ENCODE measurements around the gene COL28A1.

Gene COL28A1

DNA sequence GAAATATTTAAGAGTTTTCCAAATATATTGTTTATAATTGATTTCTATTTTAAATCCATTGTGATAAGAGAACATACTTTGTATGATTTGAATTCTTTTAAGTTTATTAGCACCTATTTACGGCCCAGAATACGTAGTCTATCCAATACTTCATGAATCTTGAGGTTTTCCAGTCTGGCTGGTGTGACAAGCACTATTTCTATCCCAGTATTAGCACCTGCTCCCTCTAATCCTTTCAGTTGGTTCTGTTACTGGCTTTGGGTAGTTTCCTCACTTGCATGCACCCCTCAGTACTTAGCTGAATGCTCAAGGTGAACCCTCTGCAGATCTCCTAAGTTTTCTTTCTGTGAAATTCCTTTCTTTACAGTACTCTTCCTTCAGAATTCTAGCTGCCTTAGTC is 186.5 kb downstream of the COL28A1 start:
- no peak overlapping the region for H2AFZ ChIP-seq (ENCODE audit: low read length)
- H3F3A ChIP-seq (ENCODE audit: low read depth) = no peaks in the 10 kb centered on the region
- no peaks in the 10 kb centered on the region for H3K79me2 ChIP-seq (ENCODE audit: insufficient read depth, low read length)
- H3K4me3 ChIP-seq (ENCODE audit: low read length, poor library complexity, severe bottlenecking) = no peak overlapping the region
- no peaks in the 10 kb centered on the region for H4K20me1 ChIP-seq (ENCODE audit: insufficient read depth, low read length, poor library complexity, severe bottlenecking)
- no peaks in the 10 kb centered on the region for H3K4me1 ChIP-seq (ENCODE audit: insufficient read depth, low read length, poor library complexity, severe bottlenecking)
- H3K9me3 ChIP-seq (ENCODE audit: insufficient read depth, low read depth, low read length) = no peaks in the 10 kb centered on the region
- no peaks in the 10 kb centered on the region for H3K36me3 ChIP-seq (ENCODE audit: insufficient read depth, low read length)
- no peak for TF ChIP-seq CTCF (conservative IDR thresholded peaks at IDR 0.05; ENCODE audit: low read length)
- no peak for TF ChIP-seq EZH2phosphoT487 (IDR thresholded peaks at IDR 0.05; ENCODE audit: borderline replicate concordance)
- H3K9ac ChIP-seq (ENCODE audit: low read depth, low read length, poor library complexity, severe bottlenecking) = no peak overlapping the region
- no peaks in the 10 kb centered on the region for H3K9me2 ChIP-seq (replicated peaks; ENCODE audit: low read depth, low read length)
- H3K4me2 ChIP-seq (ENCODE audit: low read depth, low read length, poor library complexity, severe bottlenecking) = no peak overlapping the region
- no peaks in the 10 kb centered on the region for H3K27me3 ChIP-seq (ENCODE audit: insufficient read depth, low read length, poor library complexity, severe bottlenecking)

DNA sequence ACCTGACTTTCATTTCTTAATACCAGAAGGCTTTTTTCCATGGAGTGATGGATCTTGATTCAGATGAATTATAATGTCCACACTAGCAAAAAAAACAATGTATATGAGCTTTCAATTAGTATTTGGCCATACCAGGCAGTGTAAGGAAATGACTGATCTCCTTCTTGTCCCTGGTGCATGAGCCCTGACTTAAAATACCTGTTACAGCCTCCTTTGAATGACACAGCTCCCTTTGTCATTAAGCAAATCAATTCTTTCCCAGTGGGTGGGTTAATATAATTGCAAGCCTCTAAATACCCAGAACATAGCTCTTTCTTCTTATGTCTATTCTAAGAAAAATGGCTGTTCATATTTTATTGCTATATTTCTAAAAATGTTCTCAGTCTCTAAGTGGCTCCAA is 188.6 kb downstream of the COL28A1 start:
- no peaks in the 10 kb centered on the region for H3K79me2 ChIP-seq (ENCODE audit: insufficient read depth, low read length)
- no peak overlapping the region for H3K4me3 ChIP-seq (ENCODE audit: low read length, poor library complexity, severe bottlenecking)
- H4K20me1 ChIP-seq (ENCODE audit: insufficient read depth, low read length, poor library complexity, severe bottlenecking) = no peaks in the 10 kb centered on the region
- no peak for TF ChIP-seq EZH2phosphoT487 (IDR thresholded peaks at IDR 0.05; ENCODE audit: borderline replicate concordance)
- no peak for TF ChIP-seq CTCF (conservative IDR thresholded peaks at IDR 0.05; ENCODE audit: low read length)
- no peaks in the 10 kb centered on the region for H3K9me2 ChIP-seq (replicated peaks; ENCODE audit: low read depth, low read length)
- H3K36me3 ChIP-seq (ENCODE audit: insufficient read depth, low read length) = no peaks in the 10 kb centered on the region
- no peaks in the 10 kb centered on the region for H3F3A ChIP-seq (ENCODE audit: low read depth)
- no peaks in the 10 kb centered on the region for H3K4me1 ChIP-seq (ENCODE audit: insufficient read depth, low read length, poor library complexity, severe bottlenecking)
- H3K4me2 ChIP-seq (ENCODE audit: low read depth, low read length, poor library complexity, severe bottlenecking) = no peak overlapping the region
- H3K9me3 ChIP-seq (ENCODE audit: insufficient read depth, low read depth, low read length) = no peaks in the 10 kb centered on the region
- H3K27me3 ChIP-seq (ENCODE audit: insufficient read depth, low read length, poor library complexity, severe bottlenecking) = no peaks in the 10 kb centered on the region
- H2AFZ ChIP-seq (ENCODE audit: low read length) = no peak overlapping the region
- no peak overlapping the region for H3K9ac ChIP-seq (ENCODE audit: low read depth, low read length, poor library complexity, severe bottlenecking)

DNA sequence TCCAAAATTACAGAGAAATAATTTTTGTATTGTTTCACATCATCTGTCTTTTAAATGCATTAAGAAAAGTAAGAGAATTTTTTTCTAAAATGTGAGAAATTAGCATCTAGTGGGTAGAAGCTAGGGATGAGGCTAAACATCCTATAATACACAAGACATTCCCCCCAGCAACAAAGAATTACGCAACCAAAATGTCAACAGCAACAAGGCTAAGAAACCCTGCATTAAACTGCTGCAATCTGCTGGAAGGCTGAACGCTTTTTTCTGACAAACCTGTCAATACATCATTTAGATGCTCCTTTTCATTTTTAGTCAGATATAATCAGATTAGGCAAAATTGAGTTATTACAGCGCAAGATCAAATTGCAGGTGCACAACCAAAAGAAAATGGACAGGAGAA is 191.1 kb downstream of the COL28A1 start:
- Histone ChIP-seq H3K4me3 (ENCODE audit: low read length, poor library complexity, severe bottlenecking) (no peak overlapping the region), H3K27me3 (ENCODE audit: insufficient read depth, low read length, poor library complexity, severe bottlenecking) (no peaks in the 10 kb centered on the region), H3K4me2 (ENCODE audit: low read depth, low read length, poor library complexity, severe bottlenecking) (no peak overlapping the region), H3K79me2 (ENCODE audit: insufficient read depth, low read length) (no peaks in the 10 kb centered on the region), H3K36me3 (ENCODE audit: insufficient read depth, low read length) (no peaks in the 10 kb centered on the region), H3K4me1 (ENCODE audit: insufficient read depth, low read length, poor library complexity, severe bottlenecking) (no peaks in the 10 kb centered on the region), H3K9ac (ENCODE audit: low read depth, low read length, poor library complexity, severe bottlenecking) (no peak overlapping the region), H4K20me1 (ENCODE audit: insufficient read depth, low read length, poor library complexity, severe bottlenecking) (no peaks in the 10 kb centered on the region), H2AFZ (ENCODE audit: low read length) (no peak overlapping the region), H3F3A (ENCODE audit: low read depth) (no peaks in the 10 kb centered on the region), H3K9me3 (ENCODE audit: insufficient read depth, low read depth, low read length) (no peaks in the 10 kb centered on the region), H3K9me2 (replicated peaks; ENCODE audit: low read depth, low read length) (no peaks in the 10 kb centered on the region)
- no peak for TF ChIP-seq CTCF (conservative IDR thresholded peaks at IDR 0.05; ENCODE audit: low read length)
- no peak for TF ChIP-seq EZH2phosphoT487 (IDR thresholded peaks at IDR 0.05; ENCODE audit: borderline replicate concordance)
